ENCODE results near the gene CAPN8.

CAPN8 gene

DNA sequence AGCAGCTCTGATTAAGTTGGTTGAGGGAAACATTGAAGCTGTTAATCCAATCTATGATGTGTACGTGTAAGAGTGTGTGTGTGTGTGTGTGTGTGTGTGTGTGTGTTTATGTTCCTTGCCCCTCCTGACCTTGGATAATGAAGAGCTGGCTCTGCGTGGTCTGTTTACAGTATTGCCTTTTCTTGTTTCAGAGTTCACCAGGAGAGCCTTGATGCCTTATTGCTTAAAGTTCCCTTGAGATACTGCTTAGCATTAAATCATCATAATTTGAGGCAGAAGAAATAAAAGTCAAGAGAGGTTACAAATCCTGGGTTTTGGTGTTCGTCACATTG lies 36.4 kb downstream of the CAPN8 start:
- DNase-seq (ENCODE audit: extremely low spot score): no peak
- POLR2A ChIA-PET: no interaction called here
- TF ChIP-seq CTCF (IDR thresholded peaks at IDR 0.05; ENCODE audit: control extremely low read depth, extremely low read depth, low read depth, missing control alignments): no peak
- CTCF ChIA-PET: interaction anchor here (1.0 to 6.2 kb wide), 11 partner anchors 10 to 506 kb away, joined by 3 to 40 read pairs (median 7); no protein-coding TSS in a partner anchor

GRCh38 chr1:223628233-223629125 lies 37.0 kb downstream of the CAPN8 start:
- TF ChIP-seq CTCF (IDR thresholded peaks at IDR 0.05; ENCODE audit: control extremely low read depth, extremely low read depth, low read depth, missing control alignments): peak; percentile 38
- peak; percentile 53 for DNase-seq (ENCODE audit: extremely low spot score)
- CTCF ChIA-PET: interaction anchor here (1.0 to 6.2 kb wide), 14 partner anchors 9 to 505 kb away, joined by 3 to 40 read pairs (median 4); no protein-coding TSS in a partner anchor
- POLR2A ChIA-PET: no interaction called here

DNA sequence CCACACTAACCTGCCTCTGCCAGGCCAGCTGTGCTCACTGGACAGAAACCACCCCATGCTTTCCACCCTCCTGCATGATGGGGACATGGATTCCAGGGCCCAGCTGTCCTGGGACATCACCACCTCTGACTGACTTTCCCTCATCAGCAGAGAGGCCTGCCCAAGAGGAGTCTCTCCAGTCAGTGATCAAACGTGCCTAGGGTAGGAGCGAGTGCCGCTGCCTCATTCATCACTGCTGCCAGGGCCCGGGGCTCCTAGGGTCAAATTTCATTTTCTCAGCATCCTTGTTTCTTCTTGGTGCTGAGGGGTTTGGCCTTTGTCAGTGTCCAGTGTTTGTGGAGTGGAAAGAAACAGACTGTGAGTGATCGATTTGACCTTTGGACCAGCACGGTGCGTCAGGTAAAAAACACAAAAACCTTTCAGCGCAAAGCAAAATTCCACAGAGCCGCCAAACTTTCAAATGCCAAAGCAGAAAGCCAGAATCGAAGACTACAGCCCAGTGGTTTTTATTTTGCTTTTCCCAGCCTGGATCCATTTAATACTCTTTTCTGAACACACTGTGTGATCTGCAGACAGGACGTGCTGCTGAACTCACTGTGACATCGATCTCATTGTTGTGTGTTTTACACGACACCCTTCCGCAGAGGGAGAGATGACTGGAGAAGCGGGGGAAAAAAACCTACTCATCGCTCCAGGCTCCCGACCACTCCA lies 43.2 kb downstream of the CAPN8 start:
- no peak for TF ChIP-seq CTCF (IDR thresholded peaks at IDR 0.05; ENCODE audit: control extremely low read depth, extremely low read depth, low read depth, missing control alignments)
- POLR2A ChIA-PET: no interaction called here
- CTCF ChIA-PET: interaction anchor here (1.0 to 1.4 kb wide), 3 partner anchors 10 to 66 kb away, joined by 3 to 7 read pairs (median 4); no protein-coding TSS in a partner anchor
- DNase-seq (ENCODE audit: extremely low spot score): no peak

DNA sequence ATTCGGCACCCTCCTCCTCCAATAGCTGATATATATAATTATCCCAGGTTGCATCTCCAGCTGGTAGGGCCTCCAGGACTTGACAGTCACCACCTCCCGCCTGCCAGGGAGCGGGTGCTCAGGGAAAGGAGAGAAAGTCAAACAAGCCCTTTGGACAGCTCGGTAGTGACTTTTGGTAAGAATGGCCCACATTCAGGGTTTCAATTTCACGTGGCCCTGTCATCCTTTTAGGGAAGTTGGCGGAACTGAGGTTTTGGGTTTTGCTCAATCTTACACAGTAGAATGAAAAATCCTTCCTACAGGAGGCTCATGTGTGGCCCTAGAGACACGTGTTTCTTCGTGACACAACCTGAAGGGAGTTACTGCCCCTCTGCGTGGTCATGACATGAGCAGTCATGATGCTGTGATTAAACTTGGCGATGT lies 44.2 kb downstream of the CAPN8 start:
- POLR2A ChIA-PET: no interaction called here
- DNase-seq (ENCODE audit: extremely low spot score): peak; percentile 58
- CTCF ChIA-PET: interaction anchor here (1.0 to 5.1 kb wide), 3 partner anchors 10 to 64 kb away, joined by 3 to 29 read pairs (median 4); no protein-coding TSS in a partner anchor
- no peak for TF ChIP-seq CTCF (IDR thresholded peaks at IDR 0.05; ENCODE audit: control extremely low read depth, extremely low read depth, low read depth, missing control alignments)

DNA sequence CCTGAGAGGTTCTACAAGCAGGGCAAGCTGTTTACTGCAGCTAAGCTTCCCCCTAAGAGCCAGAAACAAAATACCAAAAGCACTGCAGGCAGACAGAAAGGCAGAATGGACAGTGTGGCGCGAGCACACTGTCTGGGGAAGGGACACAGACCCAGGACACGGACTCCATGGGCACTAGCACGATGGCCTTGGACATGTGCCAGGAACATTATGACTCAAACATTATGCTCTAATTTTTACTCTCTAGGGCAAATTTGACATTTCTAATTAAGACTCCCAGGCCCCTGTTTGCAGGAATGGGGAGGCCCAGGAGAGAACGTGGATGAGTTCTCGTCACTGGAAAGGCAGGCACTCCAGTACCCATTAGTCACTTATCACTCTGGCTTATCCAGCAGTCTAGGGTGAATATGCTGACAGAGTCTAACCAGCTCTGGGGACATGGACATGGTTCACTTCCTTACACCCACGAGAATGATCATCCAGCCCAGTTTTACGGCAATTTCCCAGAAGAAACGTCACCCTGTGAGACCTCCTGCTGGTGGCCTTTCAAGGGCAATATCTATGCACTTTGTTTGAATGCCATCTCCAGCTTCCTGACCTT lies 45.1 kb downstream of the CAPN8 start:
- DNase-seq (ENCODE audit: extremely low spot score): no peak
- CTCF ChIA-PET: interaction anchor here (1.0 to 5.1 kb wide), 5 partner anchors 7 to 78 kb away, joined by 3 to 29 read pairs (median 11); no protein-coding TSS in a partner anchor
- TF ChIP-seq CTCF (IDR thresholded peaks at IDR 0.05; ENCODE audit: control extremely low read depth, extremely low read depth, low read depth, missing control alignments): no peak
- POLR2A ChIA-PET: no interaction called here

DNA sequence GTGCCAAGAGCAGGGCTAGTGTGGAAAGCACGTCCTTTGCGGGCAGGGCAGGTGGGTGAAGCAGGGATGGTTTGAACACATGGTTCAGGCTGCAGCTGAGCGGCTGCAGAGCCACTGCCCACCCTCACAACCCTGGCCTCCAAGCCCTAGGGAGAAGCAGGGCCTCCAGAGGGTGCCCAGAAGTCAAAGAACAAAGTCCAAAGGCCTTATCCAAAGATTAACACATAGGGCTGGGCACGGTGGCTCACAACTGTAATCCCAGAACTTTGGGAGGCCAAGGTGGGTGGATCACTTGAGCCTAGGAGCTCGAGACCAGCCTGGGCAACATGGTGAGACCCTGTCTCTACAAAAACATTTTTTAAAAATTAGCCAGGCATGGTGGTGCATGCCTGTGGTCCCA lies 46.8 kb downstream of the CAPN8 start:
- ChIA-PET CTCF (interaction anchor here (1.4 to 5.1 kb wide), 4 partner anchors 9 to 61 kb away, joined by 4 to 29 read pairs (median 12); no protein-coding TSS in a partner anchor), POLR2A (no interaction called here)
- no peak for DNase-seq (ENCODE audit: extremely low spot score)
- TF ChIP-seq CTCF (IDR thresholded peaks at IDR 0.05; ENCODE audit: control extremely low read depth, extremely low read depth, low read depth, missing control alignments): no peak
